GM21529 (cell line): Measurements from ENCODE around the gene KRTAP13-3.

Source experiments
- ATAC-seq: cut with Tn5 transposase; IDR thresholded peaks from one replicate; pipeline ENCODE4 v1.9.1; 2021; ENCODE audit not compliant: unreplicated experiment

Gene KRTAP13-3, protein sequence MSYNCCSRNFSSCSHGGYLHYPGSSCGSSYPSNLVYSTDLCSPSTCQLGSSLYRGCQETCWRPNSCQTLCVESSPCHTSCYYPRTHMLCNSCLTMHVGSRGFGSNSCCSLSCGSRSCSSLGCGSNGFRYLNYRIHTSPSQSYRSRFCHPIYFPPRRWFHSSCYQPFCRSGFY

GRCh38 chr21:30425826-30426225 is at the start of gene KRTAP13-3:
TSS of gene KRTAP13-3 (minus strand) at chr21:30425926. CDS start at chr21:30425912, 14 bp downstream.
- no peak for ATAC-seq

- no peak for ATAC-seq
Measured at GRCh38 chr21:30468900-30469714, 43.4 kb upstream of the KRTAP13-3 start.

DNA sequence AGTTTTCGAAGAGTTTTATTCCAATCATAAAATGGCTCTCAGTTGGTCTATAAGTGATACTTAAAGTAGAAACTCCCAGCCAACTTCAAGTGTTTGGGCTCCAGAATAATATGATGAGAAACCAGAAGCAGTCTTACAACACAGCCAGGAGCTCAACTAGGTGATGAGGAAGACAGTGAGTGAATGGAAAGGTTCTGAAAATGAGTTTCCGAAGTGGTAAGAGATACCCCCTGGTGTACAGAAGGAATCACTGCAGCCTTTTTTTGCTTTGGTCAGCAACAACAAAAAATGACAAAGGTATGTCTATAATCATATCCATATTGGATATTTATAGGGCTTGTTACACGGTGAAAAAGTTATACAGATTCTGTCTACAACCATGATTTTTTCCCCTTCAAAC is 38.0 kb upstream of the KRTAP13-3 start:
- no peak for ATAC-seq

DNA sequence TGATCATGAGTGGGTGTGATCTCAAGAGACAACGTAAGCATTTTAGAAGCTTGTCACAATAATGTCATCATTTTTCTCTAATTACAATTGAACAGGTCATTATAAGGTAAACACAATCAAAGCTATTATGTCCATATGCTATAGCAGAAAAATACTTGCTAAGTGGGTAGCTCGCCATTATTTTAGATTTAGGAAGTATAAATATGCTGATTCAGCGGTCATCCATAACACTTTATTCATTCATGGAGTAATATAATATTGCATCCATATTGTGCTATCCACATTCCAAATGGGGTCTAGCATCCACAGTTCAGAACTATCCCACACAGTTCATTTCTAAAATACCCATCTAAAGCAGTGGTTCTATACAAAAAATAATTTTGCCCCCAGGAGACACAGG is 22.8 kb upstream of the KRTAP13-3 start:
- no peak for ATAC-seq

- ATAC-seq = no peak
Measured at GRCh38 chr21:30447056-30447455, 21.3 kb upstream of the KRTAP13-3 start.

GRCh38 chr21:30444204-30444603 is 18.5 kb upstream of the KRTAP13-3 start:
- no peak for ATAC-seq

DNA sequence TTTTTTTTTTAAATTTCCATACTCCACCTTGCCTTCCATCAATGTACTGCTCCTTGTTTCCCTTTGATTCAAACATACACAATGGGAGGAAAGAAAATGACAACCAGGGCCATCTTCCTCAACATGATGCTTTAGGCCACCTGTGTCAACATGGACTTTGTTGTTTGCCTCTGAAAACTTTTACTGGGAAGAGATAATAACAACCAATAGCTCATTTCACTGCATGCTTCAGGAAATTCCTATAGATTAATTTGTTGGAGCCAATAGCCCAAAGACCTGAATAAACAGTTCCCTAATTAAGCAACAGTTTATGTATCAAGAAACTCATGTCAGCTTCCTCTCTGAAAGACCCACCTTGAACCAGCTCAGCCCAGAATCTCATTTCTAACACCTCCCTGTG is 17.5 kb upstream of the KRTAP13-3 start:
- ATAC-seq = no peak

GRCh38 chr21:30439975-30440374 is 14.2 kb upstream of the KRTAP13-3 start, which contains the start of gene KRTAP15-1:
TSS of gene KRTAP15-1 (plus strand) at chr21:30440275. CDS start at chr21:30440328, 53 bp downstream.
- ATAC-seq = no peak

GRCh38 chr21:30437010-30437565 is 11.4 kb upstream of the KRTAP13-3 start:
- ATAC-seq = no peak

DNA sequence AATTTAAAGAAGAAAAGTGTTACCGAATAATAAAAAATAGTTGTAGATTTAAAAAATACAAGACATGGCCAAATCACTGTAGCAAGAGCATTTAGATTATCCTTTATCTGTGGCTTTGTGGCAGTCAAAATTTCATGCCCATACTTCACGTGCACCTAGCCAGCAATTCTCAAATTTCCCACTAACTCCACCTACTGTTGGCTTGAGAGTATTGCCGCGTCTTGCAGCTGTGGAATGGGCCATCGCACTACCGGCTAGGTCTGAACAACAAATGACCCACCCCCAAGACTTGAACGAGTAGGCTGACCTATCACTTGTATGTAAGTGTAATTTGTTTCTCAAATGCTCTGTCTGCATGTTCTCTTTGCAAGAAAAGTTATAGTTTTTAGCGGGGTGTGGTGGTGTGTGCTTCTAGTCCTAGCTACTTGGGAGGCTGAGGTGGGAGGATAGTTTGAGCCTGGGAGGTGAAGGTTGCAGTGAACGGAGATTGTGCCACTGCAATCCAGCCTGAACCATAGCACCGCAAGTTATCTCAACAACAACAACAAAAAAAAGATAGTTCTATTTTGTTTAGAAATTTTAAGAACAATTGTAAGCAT is 8.4 kb upstream of the KRTAP13-3 start:
- no peak for ATAC-seq

GRCh38 chr21:30430170-30430655 is 4.5 kb upstream of the KRTAP13-3 start, which contains the start of gene KRTAP13-4:
TSS of gene KRTAP13-4 (plus strand) at chr21:30430220. CDS start at chr21:30430276, 56 bp downstream.
- no peak for ATAC-seq

GRCh38 chr21:30426731-30427130 is 1.0 kb upstream of the KRTAP13-3 start:
- ATAC-seq = no peak

- ATAC-seq = no peak
Measured at GRCh38 chr21:30415993-30416392, 9.7 kb downstream of the KRTAP13-3 start.

DNA sequence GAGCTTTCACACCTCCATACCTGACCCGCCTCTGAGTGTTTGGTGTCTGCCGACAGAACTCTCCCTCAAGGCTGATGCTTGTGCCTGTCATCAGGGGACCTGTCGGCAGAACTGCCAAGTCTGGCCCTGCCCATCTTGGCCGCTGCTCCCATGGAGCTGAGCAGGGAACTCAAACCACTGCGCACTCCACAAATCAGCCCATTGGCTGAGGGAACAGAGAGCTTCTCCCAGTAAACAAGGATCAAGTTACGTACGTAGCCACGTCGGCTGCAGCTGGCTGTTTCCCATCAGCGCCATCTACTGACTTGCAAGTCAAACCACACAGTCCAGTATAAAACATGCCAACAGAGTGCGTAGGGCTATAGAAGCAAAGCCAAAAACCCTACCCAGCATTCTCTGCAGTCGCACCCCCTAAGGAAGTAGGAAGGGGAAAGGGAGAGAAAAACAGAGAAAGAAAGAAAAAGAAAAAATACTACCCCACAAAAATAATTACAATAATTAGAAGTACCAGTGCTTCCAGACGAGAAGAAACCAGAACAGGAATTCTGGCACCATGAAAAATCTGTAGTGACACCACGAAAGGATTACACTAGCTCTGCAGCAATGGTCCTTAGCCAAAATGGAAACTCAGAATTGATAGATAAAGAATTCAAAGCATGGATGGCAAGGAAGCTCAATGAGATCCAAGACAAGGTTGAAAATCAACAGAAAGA is 16.8 kb downstream of the KRTAP13-3 start:
- ATAC-seq = no peak

- ATAC-seq = no peak
Measured at GRCh38 chr21:30395731-30396130, 30.0 kb downstream of the KRTAP13-3 start, which contains the start of gene KRTAP13-1. TSS of gene KRTAP13-1 (plus strand) at chr21:30396031. CDS start at chr21:30396087, 56 bp downstream.

- no peak for ATAC-seq
Measured at GRCh38 chr21:30391492-30392025, 34.2 kb downstream of the KRTAP13-3 start.

DNA sequence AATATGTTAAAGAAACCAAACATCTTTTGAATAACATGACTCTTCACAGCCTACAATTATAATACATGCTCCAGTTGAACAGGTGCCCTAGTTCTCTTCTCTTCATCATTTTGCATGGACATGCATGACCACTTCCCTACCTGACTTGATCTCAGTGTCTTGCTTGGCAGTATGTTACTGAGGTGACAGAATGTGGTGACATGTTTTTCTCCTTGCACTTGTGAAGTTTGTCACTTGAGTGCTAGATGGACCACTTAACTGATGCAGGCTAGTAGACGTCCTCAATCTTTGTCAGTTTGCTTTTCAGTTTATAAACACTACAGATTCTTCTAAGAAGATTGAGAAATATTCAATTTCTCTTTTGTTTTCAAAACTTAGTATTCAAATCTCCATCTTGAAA is 43.5 kb downstream of the KRTAP13-3 start:
- no peak for ATAC-seq
